Stimulated activated naive CD8-positive, alpha-beta T cell treated with anti-CD3 and anti-CD28 coated beads, Interleukin-15, Interleukin-2, amounts not matched to agents 100 ng/mL and 50 ng/mL, for 24 hours (primary cell): ENCODE data around the gene MTFR1L.

Experiments used
- H3K27ac Mint-ChIP-seq: one replicate; pipeline ENCODE4 v1.8.0; 2021; ENCODE audit warnings: mild to moderate bottlenecking, mixed read lengths
- H3K27me3 Mint-ChIP-seq: one replicate; pipeline ENCODE4 v1.8.0; 2021; ENCODE audit warnings: mixed read lengths
- H3K36me3 Mint-ChIP-seq: one replicate; pipeline ENCODE4 v1.8.0; 2021; ENCODE audit warnings: low read depth, mixed read lengths
- H3K4me1 Mint-ChIP-seq: one replicate; pipeline ENCODE4 v1.8.0; 2021; ENCODE audit warnings: low read depth, mixed read lengths
- H3K4me3 Mint-ChIP-seq: one replicate; pipeline ENCODE4 v1.8.0; 2021; ENCODE audit warnings: mild to moderate bottlenecking, mixed read lengths
- H3K9me3 Mint-ChIP-seq: one replicate; pipeline ENCODE4 v1.8.0; 2021; ENCODE audit warnings: mixed read lengths

Gene MTFR1L

DNA sequence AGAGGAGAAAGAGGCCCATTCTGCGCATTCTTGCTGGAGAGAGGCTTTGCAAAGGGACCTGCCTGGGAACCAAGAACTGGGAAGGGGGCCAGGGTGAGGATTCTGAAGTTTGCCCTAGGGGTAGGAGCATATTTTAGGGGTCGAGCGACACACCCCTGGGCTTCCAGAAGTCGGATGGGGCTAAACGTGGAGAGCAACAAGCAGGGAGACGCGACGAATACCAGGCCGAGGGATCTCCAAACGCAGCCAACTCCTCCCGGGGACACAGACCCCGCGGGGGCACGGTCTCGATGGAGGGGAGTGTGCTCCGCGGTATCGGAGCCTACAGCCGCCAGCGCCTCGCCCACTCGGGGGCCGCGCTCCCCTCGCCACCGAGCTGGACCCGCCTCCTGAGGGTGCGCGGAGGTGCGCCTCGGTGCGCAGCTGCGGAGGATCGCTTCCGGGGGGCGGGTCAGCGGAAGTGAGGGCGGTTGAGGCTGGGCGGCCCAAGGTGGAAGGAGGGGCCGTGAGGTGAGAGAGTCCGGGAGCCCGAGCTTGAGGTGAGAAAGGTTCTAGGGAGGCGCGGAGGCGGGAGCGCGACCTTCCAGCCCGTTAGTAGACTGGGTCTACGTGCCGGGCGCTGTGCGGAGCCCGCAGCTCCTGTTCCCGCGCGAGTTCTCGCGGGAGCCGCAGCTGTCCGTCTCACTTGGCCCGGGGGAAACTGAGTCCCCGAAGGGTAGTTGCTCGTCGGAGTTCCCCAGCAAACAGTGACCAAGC, at the start of gene MTFR1L:
Gene MTFR1L (plus strand): TSS at position 464 of the 756 bp plus-strand sequence. CDS start 3,151 bp downstream, outside the sequence.
- Mint-ChIP-seq H3K36me3 (peaks cover 3% of the 10 kb centered on the region), H3K4me1 (peaks cover 30% of the 10 kb centered on the region), H3K4me3 (peak within 1 kb of the TSS; percentile 87), H3K9me3 (no peaks in the 10 kb centered on the region), H3K27ac (peak within 1 kb of the TSS; percentile 92), H3K27me3 (no peaks in the 10 kb centered on the region)

DNA sequence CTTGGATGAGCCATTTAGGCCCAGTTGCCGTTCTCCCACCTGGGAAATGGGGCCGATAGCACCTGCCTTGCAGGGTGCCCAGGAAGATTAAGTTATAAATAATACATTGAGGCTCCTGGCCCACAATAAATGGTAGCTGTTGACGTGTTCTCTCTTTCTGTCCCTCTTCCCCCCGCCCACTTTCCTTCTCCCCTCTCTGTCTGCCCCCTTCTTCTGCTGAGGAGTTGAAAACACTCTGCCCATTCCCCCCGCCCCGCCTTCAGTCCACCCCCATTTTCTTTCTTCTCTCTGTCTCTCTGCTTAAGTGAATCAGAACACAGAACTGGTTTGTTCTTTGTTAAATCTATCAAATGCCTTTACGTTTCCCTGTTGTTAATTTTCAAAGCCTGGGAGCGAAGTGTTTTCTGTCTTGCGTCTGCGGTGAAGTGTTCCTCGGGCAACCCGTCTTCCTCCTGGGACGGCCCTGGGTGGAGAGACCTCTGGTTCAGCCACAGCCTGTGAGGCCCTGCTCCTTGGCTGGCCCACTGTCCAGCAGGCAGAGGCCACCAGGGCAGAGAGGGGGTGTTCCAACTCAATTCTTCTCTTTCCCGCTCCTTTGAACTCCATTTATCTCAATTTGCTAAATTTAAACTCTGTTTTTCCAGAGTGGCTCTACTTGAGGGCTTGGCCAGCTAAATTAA, 49.1 kb upstream of the MTFR1L start:
- Mint-ChIP-seq H3K27ac (peak overlapping the region; percentile 53), H3K9me3 (no peaks in the 10 kb centered on the region), H3K36me3 (no peaks in the 10 kb centered on the region), H3K4me3 (peak overlapping the region; percentile 30), H3K27me3 (peaks cover 22% of the 10 kb centered on the region), H3K4me1 (peaks cover 67% of the 10 kb centered on the region)

DNA sequence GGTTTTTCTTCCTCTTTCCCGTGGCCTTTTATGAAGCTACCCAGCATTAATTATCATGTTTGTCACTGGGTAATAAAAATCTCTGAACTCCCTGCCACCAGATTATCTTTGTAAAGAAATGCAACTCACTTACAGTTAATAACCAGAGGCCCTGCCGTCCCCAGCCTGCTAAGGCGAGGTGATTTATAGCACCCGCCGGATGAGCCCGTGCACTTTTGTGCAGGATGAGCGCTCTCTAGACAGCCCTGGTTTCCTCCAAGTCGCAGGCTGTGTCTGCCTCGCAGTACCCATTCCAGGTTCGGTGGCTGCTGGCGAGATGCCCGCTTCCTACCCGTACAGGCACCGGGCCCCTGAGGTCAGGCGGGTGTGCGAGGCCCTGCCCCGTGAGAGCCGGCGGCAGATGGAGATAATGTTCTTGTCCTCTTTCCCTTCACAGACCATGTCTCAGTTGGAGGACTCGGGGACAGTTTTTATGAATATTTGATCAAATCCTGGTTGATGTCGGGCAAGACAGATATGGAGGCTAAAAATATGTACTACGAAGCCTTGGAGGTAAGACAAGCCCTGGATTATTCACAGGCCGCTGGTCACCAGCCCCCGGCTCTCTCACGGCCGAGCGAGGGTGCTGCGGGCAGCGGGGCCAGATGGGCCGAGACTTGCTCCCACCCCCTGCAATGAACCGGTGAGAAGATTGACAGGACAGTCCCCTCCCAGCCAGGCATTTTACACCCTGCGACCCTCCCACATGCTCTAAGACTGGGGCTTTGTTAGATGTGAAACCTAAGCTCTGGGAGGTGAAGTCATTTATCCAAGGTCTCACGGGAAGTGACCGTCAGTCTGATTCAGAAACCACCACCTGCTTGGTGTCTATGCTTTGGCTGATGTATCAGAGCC, 48.3 kb upstream of the MTFR1L start:
- peak overlapping the region; percentile 30 for H3K4me3 Mint-ChIP-seq
- H3K27me3 Mint-ChIP-seq, result peaks cover 22% of the 10 kb centered on the region
- peaks cover 65% of the 10 kb centered on the region for H3K4me1 Mint-ChIP-seq
- peak overlapping the region; percentile 53 for H3K27ac Mint-ChIP-seq
- H3K9me3 Mint-ChIP-seq, result no peaks in the 10 kb centered on the region
- no peaks in the 10 kb centered on the region for H3K36me3 Mint-ChIP-seq

DNA sequence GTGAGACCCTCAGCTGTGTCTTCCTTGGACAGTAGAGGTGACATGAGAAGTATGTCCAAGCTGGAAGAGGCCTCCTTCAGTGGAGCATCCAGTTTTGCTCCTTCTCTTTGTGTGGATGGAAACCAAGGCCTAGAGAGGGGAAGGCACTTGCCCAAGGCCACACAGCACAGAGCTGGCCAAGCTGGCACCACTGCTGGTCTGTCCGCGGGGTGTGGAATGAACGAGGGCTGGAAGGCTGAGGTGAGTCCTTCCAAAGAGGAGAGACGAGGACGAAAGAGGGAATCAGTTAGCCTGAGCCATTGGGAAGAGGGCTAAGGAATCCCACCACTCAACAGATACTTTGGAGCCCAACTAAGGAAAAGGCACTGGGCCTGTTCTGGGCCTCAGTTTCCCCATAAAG, 47.6 kb upstream of the MTFR1L start:
- peaks cover 22% of the 10 kb centered on the region for H3K27me3 Mint-ChIP-seq
- peaks cover 61% of the 10 kb centered on the region for H3K4me1 Mint-ChIP-seq
- no peak overlapping the region for H3K27ac Mint-ChIP-seq
- no peaks in the 10 kb centered on the region for H3K36me3 Mint-ChIP-seq
- H3K9me3 Mint-ChIP-seq, result no peaks in the 10 kb centered on the region
- H3K4me3 Mint-ChIP-seq, result no peak overlapping the region

DNA sequence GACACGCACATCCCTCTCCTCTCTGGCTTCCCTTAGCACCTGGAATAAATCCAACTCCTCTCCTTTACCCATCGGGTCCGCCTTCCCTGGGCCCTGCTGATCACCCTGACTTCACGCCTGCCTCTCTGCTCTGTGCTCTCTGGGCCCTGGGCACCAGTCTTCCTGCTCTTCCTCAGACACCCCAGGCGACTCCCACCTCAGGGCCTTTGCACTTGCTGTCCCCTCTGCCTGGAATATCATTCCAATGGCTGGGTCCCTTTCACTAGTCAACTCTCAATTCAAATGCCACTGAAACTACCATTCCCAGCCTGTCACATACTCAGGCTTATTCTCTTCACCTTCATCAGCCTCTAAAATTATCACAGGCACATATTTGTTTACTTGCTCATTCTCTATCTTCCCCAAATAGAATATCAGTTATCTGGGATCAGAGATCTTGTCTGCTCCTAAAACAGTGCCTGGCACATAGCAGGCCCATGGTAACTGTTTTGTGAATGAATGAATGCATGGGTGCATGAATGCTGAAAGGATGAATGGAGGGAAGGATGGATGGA, 47.0 kb upstream of the MTFR1L start:
- H3K36me3 Mint-ChIP-seq, result no peaks in the 10 kb centered on the region
- no peak overlapping the region for H3K4me3 Mint-ChIP-seq
- H3K27ac Mint-ChIP-seq, result no peak overlapping the region
- H3K27me3 Mint-ChIP-seq, result peaks cover 22% of the 10 kb centered on the region
- H3K9me3 Mint-ChIP-seq, result no peaks in the 10 kb centered on the region
- peaks cover 61% of the 10 kb centered on the region for H3K4me1 Mint-ChIP-seq

DNA sequence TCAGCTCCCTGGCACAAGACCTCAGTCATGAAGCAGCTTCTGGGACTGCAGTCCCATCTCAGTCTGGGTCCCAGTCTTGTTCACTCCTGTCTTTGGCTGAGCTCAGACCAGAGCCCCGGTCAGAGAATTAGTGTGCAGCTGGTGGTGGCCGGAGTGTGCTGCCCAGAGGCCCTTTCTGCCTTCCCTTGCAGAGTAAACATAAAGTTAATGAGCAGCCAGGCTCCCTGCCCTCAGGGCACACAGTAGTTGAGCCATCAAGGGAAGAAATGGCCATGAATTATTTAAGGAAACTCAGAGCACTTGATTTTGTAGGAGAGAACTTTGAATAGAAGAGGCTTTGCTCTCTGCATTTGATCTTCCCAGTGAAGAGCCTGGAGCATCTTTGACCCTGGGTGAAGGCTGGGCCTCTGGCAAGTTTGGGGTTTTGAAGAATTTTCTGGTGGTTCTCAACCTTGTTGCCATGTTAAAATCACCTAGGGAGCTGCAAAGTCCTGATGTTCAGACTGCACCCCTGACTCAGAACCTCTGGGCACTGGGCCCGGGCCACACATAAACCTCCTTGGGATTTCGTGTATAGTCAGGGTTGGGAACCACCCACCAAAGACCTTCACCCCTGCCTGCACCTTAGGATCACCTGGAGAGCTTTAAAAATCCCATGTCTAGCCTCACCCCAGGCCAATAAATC, 46.2 kb upstream of the MTFR1L start:
- H3K9me3 Mint-ChIP-seq, result no peaks in the 10 kb centered on the region
- no peaks in the 10 kb centered on the region for H3K36me3 Mint-ChIP-seq
- peaks cover 61% of the 10 kb centered on the region for H3K4me1 Mint-ChIP-seq
- H3K4me3 Mint-ChIP-seq, result no peak overlapping the region
- H3K27ac Mint-ChIP-seq, result no peak overlapping the region
- H3K27me3 Mint-ChIP-seq, result peaks cover 22% of the 10 kb centered on the region

DNA sequence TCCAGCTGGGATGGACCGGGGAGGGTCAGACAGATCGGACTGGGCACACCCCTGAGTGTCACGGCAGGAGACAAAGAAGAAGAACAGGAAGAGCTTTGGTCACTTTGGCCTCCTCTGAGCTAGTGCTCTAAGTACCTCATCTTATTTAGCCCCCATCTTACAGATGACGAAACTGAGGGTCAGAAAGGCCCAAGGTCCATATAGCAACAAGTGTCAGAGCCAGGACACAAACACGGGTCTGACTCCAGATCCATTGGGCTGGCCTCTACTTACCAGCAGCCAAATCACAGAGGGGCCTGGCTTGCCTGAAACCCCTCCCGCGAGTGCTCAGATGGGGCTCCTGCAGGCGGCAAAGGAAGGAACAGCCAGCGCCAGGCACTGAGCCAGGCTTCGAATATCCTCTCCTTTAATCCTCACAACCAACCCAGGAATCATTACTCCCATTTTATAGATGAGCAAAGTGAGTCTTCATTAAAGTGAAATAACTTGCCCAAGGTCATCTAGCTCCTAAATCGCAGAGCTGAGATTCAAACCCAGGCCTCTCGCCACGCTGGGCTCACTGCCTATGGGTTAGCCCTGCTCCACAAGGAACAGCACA, 45.4 kb upstream of the MTFR1L start:
- Mint-ChIP-seq H3K36me3 (no peaks in the 10 kb centered on the region), H3K4me3 (peak overlapping the region; percentile 64), H3K9me3 (no peaks in the 10 kb centered on the region), H3K27ac (peak overlapping the region; percentile 77), H3K4me1 (peaks cover 61% of the 10 kb centered on the region), H3K27me3 (peaks cover 22% of the 10 kb centered on the region)

DNA sequence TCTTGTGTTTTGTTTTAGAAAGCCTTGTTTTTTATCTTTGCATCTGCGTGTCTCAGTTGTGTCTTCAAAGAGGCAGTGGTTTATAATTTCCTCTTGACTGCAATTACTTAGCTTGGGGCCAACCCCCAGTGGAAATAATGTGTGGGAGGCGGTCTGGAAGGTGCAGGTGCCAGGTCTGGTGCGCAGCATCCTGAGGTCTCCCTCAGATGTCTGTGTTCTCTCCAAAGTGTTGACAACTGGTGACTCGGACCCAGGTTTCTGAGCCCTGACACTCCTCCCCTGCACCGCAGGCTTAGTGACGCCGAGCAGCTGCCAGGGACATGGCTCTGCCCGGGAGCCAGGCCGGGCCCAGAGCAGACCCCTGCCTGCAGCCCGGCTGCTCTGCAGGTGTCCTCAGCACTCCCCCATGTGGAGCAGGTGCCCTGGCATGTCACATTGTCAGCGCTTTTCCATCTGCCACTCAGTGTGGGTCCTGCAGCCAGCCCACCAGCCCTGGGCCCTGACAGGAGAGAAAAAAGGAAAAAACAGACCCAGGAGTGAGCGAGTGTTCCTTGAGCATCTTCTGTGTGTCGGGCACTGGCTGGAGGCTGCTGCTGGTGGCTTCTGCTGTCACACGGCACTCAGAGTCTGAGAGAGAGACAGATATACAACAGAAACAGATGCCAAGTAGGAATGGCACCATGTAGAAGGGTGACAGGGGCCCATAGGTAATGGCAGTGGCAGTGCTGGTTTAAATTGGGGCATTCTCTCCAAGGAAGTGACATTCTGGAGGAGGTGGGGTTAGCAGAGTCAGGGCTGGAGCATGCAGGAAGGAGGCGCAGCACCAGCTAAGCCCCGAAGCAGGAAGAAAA, 44.6 kb upstream of the MTFR1L start:
- peak overlapping the region; percentile 77 for H3K27ac Mint-ChIP-seq
- H3K4me3 Mint-ChIP-seq, result peak overlapping the region; percentile 64
- peaks cover 21% of the 10 kb centered on the region for H3K27me3 Mint-ChIP-seq
- no peaks in the 10 kb centered on the region for H3K36me3 Mint-ChIP-seq
- no peaks in the 10 kb centered on the region for H3K9me3 Mint-ChIP-seq
- peaks cover 59% of the 10 kb centered on the region for H3K4me1 Mint-ChIP-seq

DNA sequence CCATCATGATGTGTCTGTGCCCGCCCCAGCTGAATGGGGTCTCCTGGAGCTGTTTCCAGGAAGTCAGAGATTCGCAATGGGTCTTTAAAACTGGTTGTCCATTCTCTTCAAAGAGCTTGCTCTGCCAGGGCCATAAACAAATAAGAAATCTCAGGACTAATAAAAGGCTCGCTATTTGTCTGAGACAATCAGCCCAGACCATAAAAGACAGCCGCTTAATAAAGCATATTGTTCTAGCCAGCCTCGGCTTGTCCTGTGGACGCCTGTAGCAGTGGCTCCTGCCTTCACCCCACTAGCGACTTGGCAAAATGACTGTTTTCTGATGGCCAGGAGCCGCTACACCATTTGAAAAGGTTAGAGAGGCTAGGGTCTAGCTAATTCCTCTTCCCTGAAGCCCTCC, 40.4 kb upstream of the MTFR1L start:
- no peak overlapping the region for H3K27ac Mint-ChIP-seq

DNA sequence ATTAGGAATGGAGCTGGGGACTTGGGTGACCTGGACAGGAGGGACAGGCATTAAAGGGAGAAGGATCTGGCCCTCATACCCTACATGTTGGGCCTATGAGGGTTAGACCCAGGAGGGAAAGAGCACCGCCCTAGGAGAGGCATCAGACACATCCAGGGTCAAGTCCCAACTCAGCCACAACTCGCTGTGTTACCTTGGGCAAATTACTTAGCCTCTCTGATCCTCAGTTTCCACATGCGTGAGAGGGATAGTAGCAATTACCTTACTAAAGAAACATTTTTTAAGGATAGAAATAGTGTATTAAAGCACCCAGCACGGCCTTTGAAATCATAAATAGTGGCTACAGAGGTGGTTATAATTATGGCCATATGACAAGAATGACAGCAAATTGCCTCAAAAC, 39.9 kb upstream of the MTFR1L start:
- no peaks in the 10 kb centered on the region for H3K36me3 Mint-ChIP-seq
- no peaks in the 10 kb centered on the region for H3K9me3 Mint-ChIP-seq
- H3K4me3 Mint-ChIP-seq, result no peak overlapping the region
- H3K27ac Mint-ChIP-seq, result no peak overlapping the region
- H3K4me1 Mint-ChIP-seq, result peaks cover 13% of the 10 kb centered on the region
- H3K27me3 Mint-ChIP-seq, result no peaks in the 10 kb centered on the region

More for the DNA sequence above, 40.4 kb upstream of the MTFR1L start:
- Mint-ChIP-seq H3K4me3 (no peak overlapping the region), H3K9me3 (no peaks in the 10 kb centered on the region), H3K27me3 (no peaks in the 10 kb centered on the region), H3K4me1 (peaks cover 18% of the 10 kb centered on the region), H3K36me3 (no peaks in the 10 kb centered on the region)

DNA sequence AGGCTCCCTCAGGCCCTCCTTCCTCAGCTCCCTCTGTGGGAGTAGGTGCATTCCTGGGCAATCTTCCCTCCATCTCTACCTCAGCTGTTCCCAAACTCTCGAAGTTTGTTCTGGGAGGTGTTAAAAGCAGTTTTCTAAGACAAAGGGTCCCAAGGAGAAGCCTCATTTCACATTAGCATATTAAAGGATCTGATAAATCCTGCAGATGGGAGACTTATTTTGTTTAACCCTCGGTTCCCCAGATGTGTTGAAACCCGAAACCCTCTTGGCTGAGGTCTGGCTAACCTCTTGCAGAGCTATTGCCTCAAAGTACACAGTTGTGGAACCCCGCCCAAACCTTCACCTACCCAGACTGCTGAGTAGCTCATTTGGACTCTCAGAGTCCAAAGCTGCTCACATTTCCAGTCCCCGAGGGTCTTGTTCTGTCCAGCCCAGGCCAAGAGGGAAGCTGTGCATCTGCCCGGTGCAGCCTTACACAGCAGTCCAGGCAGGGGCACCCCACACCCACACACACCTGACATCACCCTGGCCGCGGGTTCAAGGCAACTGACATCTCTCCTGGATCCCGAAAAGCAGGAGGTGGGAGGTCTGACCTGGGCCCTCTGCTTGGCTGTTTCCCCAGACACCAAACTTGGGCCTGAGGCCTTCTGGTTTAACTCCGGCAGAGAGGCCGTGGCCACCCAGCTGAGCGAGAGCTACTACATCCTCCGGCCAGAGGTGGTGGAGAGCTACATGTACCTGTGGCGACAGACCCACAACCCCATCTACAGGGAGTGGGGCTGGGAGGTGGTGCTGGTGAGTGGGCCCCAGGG, 39.2 kb upstream of the MTFR1L start:
- Mint-ChIP-seq H3K9me3 (no peaks in the 10 kb centered on the region), H3K36me3 (no peaks in the 10 kb centered on the region), H3K4me1 (peaks cover 7% of the 10 kb centered on the region), H3K27me3 (no peaks in the 10 kb centered on the region), H3K27ac (no peak overlapping the region), H3K4me3 (no peak overlapping the region)

DNA sequence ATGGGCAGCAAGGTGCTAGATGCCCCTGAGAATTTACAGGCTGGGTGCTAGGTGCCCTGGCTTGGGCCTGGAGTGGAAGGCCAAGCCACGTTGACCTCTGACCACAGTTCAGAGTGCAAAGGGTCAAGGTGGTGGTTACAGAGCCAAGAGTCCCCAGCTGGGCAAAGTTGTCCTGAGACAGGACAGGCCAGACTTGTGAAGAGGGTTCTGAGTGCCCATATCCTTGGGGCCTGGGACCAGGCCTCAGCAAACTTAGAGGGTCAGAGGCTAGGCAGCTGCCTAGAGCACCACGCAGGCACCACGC, 38.7 kb upstream of the MTFR1L start:
- Mint-ChIP-seq H3K27me3 (no peaks in the 10 kb centered on the region), H3K4me3 (no peak overlapping the region), H3K9me3 (no peaks in the 10 kb centered on the region), H3K4me1 (peaks cover 1% of the 10 kb centered on the region), H3K36me3 (no peaks in the 10 kb centered on the region), H3K27ac (no peak overlapping the region)
